Activated naive CD4-positive, alpha-beta T cell treated with anti-CD3 and anti-CD28 coated beads, Interleukin-2, amount 50 U/mL, for 16 hours (primary cell): ENCODE measurements around the gene SST.
"Not testable (repeated sequence)": the region's sequence is repeated elsewhere in the genome, so short reads cannot be mapped to it uniquely, and the experiment has no call there.

Source experiments
- DNase-seq: peaks from one replicate; pipeline ENCODE4 v3.0.0-alpha.2; 2020

Gene SST

GRCh38 chr3:187681756-187682155 is 11.6 kb upstream of the SST start:
- not testable (repeated sequence) for DNase-seq

- DNase-seq = peak; percentile 66
These were observed 9.6 kb upstream of the SST start for GRCh38 chr3:187679638-187680396.

GRCh38 chr3:187678726-187679268 is 8.6 kb upstream of the SST start:
- peak; percentile 25 for DNase-seq

- DNase-seq = no peak
These were observed 7.4 kb upstream of the SST start for GRCh38 chr3:187677604-187678003.

- no peak for DNase-seq
These were observed 2.8 kb upstream of the SST start for GRCh38 chr3:187673012-187673411.

- no peak for DNase-seq
These were observed 2.7 kb downstream of the SST start for GRCh38 chr3:187667526-187667925.

- DNase-seq = no peak
These were observed 4.3 kb downstream of the SST start for GRCh38 chr3:187665764-187666402.

- DNase-seq = no peak
These were observed 5.2 kb downstream of the SST start for GRCh38 chr3:187665010-187665409.

- DNase-seq = no peak
These were observed 7.3 kb downstream of the SST start for GRCh38 chr3:187662848-187663409.

GRCh38 chr3:187661267-187661666 is 8.9 kb downstream of the SST start:
- no peak for DNase-seq

- no peak for DNase-seq
These were observed 18.9 kb downstream of the SST start for GRCh38 chr3:187651282-187651681.

GRCh38 chr3:187648177-187648576 is 22.0 kb downstream of the SST start:
- no peak for DNase-seq

GRCh38 chr3:187646906-187647660 is 23.1 kb downstream of the SST start:
- DNase-seq = no peak

GRCh38 chr3:187645379-187645778 is 24.8 kb downstream of the SST start:
- not testable (repeated sequence) for DNase-seq

GRCh38 chr3:187642861-187643260 is 27.3 kb downstream of the SST start:
- no peak for DNase-seq

GRCh38 chr3:187641320-187642016 is 28.7 kb downstream of the SST start:
- no peak for DNase-seq

GRCh38 chr3:187640569-187641059 is 29.6 kb downstream of the SST start:
- DNase-seq = no peak

GRCh38 chr3:187639927-187640568 is 30.1 kb downstream of the SST start:
- DNase-seq = no peak

- DNase-seq = no peak
These were observed 33.7 kb downstream of the SST start for GRCh38 chr3:187636528-187636927.

GRCh38 chr3:187630404-187630803 is 39.8 kb downstream of the SST start:
- no peak for DNase-seq

- DNase-seq = no peak
These were observed 40.5 kb downstream of the SST start for GRCh38 chr3:187629711-187630110.

GRCh38 chr3:187628169-187628568 is 42.0 kb downstream of the SST start:
- DNase-seq = no peak
